Inflammatory macrophage treated with lipopolysaccharide for 1 hour (primary cell): ENCODE results near the gene ERGIC1.

ENCODE experiments used
- DNase-seq, 2 donors: peaks; one replicate each; pipeline ENCODE4 v3.0.0-alpha.2; 2020 to 2022

The ERGIC1 gene

DNA sequence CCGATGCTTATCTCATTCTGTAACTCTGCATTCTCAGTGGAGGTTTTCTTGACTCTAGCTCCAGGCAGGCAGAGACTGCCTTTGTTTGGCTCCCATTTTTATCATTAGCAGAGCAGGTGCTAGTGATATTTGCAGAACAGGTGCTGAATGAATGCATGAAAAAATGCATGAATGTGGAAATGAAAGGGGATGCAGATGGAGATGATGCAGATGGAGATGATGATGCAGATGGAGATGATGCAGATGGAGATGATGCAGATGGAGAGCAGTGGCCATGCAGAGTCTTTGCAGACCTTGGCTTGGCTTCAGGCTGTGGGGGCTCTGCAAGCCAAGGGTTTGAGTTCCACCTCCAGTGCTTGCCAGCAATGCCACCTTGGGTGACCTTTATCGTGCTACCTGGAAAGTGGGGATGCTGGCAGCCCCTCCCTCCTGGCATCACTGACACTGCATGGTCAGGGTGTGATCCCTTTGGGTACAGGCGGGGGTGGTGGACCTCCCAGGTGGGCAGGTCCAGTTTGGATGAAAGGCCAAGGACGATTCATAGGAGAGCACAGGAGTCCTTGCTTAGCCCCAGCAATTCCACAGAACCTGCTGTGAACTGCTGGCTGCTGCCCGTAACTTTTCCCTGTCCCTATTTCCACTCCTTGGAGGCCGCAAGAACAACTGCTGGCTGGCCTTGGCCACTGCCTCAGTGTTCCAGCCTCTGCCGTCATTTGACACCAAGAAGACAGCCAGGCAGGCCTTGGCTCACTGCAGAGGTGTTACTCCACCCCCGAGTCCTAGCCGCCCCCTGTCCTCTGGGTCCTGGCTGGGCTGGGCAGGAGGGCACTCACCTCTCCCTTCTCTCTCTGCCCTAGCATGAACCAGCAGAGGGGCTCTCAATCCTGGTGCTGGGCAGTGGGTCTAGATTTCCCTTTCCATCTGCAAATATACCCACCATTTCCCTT, 33.0 kb downstream of the ERGIC1 start:
- DNase-seq, result no peak

DNA sequence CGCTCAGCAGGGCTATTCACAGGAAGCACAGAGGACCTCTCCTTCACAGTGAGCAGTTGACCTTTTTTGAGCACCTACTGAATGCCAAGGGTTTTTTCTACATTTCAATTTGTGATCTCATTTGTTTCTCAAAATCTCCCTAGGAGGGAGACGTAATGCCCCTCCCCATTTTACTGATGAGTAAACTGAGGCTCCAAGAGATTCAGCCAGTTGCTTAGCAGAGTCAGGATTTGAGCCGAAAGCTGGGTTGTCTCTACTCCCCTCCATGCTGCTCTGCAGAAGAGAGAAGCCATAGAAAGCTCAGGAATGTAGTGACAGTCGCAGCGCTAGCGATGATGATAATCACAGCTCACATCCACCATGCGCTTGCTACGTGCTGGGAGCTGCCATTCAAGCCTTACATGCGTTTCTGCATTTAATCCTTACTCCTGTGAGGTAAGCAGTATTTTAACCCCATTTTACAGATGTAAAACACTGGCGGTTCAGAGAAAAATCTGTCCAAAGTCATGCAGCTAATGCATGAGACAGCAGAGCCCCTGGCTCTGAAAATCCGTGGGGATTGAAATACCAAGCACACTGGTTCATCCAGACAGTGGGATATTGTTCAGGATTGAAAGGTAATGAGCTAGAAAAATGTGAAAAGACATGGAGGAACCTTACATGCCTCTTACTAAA, 33.8 kb downstream of the ERGIC1 start:
- no peak for DNase-seq

DNA sequence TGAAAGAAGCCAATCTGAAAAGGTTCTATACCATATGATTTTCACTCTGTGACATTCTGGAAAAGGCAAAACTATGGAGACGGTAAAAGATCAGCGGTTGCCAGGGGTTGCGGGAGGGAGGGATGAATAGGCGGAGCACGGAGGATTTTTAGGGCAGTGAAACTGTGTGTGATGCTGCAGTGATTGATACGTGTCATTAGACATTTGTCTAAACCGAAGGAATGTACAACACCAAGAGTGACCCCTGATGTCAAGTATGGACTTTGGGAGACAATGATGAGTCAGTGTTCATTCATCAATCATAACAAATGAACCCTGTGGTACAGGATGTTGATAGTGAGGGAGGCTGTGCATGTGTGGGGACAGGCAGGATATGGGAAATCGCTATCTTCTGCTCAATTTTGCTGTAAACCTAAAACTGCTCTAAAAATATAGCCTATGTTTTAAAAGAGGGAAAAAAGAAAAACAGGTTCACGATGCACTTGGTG, 34.4 kb downstream of the ERGIC1 start:
- no peak for DNase-seq

DNA sequence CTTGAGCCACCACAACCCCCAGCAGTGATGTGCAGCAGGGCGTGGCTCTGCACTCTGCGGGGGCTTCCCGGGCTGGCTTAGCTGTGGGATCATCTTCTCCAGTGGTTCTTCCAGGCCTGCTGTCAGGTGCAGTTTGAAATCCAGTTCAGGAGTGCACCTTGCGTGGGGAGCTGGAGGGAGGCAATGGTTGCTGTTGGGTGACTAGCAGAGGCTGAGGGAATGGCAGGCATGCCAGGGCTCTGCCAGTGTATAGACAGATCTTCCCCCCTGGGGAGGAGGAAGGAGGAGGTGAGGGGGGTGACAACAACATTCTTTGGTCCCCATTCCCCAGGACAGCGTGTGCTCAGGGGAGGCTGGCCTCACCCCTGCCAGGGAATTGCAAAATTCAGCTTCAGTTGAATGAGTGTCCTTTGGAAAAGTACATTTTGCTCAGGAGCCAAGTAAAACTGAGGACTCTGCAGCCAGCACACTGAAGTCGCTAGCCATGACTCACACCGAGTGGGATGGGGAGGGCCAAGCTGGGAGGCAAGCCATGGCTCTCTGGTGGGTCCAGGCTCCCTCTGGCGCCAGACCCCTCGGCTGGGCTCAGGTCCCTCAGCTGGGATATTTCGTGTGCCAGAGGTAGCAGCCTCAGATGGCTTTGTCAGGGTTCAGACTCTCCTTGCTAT, 35.0 kb downstream of the ERGIC1 start:
- DNase-seq, result peak; percentile 73 to 81

DNA sequence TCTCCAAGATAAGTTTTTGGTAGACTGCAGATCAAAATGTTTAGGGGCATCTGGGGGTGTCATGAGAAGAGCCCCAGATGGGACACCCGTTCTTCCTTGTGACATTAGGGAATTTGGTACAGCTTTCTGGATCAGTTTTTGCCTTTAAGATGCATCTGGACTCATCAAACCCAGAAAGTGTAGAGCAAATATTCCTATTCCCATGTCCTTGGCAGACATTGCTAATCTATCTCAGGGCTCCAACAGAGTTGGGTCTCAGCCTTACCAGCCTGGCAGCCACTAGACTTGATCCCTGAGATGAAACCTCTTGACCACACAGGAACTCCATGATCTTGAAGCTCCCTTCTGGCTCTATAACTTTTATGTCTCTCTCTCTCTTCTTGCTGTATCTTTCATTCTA, 35.6 kb downstream of the ERGIC1 start:
- no peak for DNase-seq

DNA sequence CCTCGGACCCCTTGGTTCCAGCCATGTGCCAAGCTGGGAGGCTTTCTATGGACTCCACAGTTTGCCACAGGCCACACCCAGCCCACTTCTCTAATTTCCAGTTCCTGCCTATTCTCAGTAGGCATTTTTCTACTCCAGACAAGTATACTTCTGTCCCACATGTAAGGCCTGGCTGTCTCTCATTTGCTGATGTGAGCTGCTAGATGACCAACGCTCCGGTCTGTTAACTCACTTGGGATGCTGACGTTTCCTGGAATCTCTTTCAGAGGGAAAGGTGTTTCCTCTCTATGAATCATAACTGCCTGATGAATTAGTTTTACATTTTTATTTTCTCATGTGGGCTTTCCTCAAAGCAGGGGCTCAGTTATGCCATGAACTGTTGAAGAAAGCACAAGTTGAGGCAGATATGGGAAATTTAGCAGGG, 36.3 kb downstream of the ERGIC1 start:
- DNase-seq, result peak; percentile 83 to 88

DNA sequence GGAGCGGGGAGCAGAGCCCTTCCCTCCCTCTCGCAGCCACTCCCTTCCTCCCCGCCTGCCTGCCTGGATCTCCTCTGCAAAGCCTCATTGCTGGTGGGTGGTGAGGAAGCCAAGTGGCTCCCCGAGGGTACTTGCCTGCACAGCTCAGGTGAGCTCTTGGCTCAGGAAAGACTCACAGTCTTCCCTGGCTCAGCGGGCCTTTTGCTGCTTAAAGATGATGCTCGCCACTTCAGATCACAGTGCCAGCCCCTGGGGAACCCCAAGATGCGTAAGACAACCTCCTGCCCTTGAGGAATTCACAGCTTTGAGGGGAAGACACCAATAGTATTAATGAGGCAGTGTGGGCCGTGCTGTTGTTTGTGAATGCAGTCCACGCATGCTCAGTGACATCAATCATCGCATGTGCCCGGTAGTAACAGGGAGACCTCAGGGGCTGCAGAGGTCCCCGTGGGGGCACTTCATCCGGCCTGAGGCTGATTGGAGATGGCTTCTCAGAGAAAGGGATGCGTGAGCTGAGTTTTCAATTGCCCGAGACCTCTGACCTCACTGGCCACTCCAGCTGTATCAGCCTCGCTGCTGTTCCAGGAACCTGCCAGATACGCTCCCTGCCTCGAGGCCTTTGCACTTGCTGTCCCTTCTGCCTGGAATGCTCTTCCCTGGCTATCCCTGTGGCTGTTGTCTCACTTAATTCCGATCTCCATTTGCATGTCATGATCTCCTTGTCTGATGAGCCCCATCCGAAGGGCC, 36.8 kb downstream of the ERGIC1 start:
- DNase-seq, result peak; percentile 80 to 87

DNA sequence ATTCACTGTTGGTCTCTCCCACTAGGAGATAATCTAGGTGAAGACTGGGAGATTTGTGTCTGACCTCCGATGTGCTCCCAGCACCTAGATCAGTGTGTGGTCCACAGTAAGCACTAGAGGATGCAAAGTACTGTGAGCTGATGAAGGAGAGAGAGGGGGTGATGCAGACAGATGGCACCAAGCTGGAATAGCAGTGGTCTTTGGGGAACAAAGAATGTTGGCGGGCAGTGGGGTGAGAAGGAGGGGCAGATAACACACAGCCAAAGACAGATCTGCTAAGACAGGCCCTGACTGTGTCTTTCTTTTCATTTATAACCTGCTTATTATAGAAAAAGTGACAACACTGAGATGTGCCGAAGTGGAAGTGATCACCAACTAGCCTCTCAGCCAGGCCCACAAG, 37.5 kb downstream of the ERGIC1 start:
- no peak for DNase-seq

DNA sequence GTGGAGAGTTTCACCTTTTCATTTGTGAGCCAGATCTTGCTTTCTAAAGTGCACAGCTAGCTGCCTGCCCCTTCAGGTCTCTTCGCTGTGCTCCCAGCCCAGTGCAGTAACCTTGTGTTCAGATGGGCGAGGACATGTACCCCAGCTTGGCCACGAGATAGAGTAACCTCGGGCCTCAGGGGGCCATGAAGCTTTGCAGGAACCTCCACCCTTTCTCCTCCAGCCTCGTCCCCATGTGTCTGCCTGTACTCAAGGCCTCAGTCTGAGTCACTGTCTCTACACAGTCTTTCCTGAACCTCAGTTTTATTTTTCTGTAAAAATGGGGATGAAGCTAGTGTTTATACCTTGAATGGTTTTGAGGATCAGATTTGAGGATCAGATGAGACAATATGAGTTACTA, 37.9 kb downstream of the ERGIC1 start:
- no peak for DNase-seq

DNA sequence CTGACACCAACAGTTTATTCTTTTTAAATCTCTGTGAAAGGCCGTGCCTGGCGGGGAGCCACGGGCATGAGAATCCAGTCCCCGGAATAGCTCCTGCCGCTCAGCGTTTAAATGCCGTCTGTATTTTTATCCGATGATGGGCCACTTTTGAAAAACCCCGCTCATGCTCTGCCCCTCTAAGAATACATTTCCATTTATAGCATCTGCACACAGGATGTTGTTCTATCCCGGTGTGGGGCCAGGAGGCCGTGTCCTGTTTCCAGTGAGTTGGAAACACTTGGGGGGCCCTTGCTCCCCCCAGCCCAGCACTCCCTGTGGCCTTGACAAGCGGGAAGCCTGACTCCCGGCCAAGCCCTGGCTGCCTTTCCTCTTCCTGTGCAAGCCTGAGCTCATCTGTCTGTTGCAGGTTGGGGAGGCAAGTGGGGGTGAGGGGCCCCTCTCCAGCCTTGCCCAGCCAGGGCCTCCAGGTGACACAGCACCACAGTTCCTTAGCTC, 39.0 kb downstream of the ERGIC1 start:
- DNase-seq, result no peak

DNA sequence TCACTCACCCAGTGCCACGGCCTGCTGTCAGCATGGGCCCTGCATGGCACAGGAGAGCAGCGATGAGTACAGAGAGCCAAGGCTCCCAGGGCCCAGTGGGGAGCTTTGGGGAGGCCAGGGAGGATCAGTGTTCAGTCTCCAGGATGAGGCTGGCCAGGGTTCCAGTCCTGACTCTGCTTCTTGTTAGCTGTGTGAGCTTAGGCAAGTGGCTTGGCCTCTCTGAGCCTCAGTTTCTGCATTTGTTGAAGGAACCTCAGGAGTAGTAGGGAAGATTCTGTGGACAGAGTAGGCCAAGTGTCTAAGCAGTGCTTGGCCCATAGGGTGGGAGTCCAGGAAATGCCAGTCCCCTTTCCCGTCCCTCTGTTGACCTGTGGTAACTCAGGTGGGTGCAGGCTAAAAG, 39.5 kb downstream of the ERGIC1 start:
- no peak for DNase-seq

DNA sequence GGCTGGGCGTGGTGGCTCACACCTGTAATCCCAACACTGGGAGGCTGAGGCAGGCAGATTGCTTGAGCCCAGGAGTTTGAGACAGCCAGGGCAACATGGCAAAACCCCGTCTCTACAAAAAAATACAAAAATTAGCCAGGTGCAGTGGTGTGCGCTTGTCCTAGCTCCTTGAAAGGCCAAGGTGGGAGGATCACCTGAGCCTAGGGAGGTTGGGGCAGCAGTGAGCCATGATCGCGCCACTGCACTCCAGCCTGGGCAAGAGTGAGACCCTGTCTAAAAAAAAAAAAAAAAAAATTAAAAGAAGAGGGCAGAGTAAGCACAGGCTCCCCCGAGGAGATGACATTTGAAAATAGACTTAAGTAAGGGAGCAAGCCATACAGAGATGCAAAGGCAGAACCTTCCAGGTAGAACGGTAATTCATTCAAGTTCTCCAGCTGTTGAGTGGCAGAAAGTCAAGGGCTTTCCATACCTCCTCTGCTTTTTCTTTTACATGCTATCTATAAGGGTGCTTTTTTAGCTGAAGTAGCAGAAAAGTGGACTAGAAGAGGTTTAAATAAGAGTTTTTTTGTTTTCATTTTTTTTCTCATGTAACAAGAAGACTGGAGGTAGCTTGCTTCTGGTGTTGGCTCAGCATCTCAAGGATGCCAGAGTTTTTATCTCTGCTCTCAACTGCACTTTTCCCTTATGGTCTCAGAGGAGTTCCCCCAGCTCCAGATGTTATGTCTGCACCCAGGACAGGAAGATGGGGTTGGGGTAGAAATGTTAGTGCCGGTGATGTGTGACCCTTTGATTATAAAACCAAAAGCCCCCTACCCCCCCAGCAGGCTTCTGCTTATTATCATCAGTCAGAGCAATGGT, 40.8 kb downstream of the ERGIC1 start:
- no peak for DNase-seq

DNA sequence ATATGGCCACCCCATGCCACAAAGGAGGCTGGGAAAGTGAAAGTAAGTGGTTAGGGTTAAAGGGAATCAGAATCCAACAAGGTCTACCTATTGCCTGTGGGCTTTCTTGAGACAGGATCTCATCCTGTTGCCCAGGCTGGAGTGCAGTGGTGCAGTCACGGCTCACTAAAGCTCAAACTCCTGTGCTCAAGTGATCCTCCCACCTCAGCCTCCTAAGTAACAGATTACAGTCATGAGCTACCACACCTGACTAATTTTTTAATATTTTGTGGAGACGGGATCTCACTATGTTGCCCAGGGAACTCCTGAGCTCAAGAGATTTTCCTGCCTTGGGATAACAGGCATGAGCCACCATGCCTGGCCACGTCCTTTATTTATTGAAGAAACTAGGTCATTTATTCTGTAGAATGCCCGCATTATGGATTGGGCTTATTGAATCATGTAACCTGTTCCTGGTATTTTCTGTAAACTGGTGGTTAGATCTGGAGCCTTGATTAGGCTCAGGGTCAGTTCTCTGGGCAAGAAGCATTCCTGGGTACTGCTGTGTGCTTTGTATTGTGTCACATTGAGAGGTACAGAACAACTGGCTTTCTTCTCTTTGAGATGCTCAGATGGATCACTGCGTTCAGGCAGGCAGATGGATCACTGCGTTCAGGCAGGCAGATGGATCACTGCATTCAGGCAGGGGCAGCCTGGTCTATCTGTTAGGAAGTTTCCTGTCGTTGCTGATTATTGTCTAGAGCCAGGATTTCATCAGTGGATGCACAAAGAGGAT, 41.6 kb downstream of the ERGIC1 start:
- no peak for DNase-seq

DNA sequence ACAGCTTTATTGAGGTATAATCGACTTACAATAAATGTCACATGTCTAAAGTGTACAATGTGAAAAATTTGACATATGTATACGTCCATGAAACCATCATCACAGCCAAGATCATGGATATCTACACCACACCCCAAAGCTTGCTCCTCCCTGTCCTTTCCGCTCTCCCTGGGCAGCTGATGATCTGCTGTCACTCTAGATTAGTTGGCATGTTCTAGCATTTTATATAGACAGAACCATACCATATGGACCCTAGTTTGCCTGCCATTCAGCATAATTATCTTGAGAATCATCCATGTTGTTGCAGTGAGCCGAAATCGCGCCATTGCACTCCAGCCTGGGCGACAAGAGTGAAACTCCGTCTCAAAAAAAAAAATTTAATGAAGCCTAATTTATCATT, 42.5 kb downstream of the ERGIC1 start:
- DNase-seq, result no peak

DNA sequence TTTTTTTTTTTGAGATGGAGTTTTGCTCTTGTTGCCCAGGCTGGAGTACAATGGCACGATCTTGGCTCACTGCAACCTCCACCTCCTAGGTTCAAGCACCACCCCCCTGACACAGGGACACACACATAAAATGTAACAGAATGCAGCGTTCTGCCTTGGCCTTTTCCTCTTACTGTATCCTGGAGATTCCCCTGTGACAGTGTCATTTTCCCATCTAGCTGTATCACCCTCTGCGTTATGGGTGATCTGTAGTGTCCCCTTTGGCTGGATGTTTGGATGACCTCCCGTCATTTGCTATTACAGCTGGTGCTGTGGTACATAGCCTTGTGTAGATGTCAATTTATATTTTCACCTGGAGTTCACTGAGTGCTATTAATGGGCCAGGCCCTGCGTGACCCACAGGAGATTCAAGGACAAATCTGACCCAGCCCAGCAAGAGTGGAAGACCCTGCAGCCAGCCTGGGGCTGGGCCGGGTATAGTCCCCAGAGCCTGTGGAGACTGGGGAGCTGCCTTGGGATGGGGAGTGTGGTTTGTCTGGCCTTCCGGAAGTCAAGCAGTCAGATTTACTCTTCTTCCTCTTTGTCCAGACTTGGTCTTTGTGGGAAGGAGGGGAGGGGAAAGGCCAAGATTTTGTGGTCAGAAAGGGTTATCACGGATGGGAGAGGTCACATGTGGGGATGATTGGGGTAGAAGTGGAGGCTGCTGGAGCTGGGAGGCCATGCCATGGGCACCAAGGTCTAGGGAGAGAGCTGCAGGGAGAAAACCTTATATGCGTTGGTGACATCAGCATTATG, 43.6 kb downstream of the ERGIC1 start:
- DNase-seq, result peak; percentile 83 to 92

DNA sequence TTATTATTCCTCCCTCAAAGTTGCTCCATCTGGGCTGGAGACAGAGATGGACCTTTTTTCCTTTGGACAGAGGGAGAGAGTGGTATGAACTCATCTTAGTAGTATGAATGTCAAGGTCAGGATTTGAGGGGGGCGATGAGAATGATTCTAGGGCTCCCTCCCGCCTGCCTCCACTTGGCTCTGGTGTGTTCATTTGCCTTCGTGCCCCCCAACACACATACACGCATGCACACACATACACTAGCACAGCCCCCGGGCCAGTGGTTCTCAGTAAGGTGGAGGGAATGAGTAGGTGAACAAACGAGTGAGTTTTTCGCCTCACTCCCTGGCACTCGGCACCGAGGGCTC, 44.5 kb downstream of the ERGIC1 start:
- DNase-seq, result no peak

DNA sequence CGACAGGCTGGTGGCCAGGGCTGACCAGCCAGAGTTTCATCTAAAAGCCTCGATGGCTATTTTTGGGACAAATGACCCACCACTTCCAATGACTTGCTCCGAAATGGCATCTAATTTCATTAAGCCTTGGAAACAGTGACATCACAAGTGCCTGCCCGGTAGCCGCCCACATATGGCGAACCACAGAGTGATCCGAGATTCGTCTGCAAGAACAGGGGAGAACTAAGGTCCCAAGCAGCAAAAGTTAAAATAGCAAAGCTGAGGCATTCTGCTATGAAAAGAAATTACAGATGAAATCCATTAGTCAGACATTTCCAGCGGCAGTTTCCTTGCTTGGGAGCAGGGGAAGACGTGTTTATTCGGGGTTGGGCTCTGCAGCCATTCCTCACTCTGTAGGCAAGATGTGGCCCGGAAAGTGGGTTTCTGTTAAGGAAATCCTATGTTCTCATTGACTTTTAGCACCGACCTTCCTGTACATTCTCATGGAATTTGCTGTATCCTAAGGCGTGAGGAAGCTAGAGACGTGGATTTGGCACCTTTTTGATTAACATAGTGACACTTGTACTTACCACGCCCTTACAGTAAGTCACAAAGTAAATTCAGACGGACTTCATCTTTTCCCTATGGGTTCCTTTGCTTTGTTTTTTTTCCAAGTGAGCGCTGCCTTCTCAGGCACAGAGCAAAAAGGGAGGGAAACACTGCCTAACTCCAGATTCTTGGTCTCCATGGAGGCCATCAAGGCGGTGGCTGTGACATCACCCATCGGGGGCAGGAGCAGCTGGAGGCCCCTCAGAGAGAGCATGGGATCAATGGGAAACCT, 45.1 kb downstream of the ERGIC1 start:
- DNase-seq, result peak; percentile 53 to 78

DNA sequence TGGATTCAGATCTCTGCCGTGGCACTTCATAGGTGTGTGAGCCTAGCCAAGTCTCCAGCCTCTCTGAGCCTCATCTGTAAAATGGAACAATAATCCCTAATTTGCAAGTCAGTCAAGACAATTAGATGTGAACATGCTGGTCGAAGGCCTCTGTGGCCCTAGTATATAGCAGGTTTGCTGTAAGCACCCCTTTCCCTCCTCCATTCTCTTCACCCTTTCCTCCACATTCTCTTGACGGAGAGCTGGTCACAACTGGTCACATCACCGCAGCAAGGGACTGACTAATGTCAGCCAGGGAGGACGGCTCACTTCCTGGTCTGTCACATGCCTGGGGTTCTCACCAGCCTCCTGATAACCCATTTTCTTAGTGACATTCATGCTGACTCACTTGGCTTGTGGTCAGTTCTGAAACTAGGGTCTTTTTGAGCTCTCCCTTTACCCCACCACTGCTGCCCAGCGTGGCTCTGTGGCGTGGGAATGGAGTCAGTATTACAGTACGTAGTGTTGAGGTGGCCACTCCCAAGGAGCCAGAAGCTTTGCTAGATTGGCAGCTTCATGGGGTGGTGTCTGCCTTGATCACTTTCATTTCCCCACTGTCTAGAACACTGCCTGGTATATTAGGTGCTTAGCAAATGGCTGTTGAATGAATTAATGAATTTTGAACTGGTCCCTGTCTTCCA, 47.8 kb downstream of the ERGIC1 start:
- peak; percentile 96 to 100 for DNase-seq
